K562 (cell line): Measurements from ENCODE around the gene CD22. TPM values are rescaled to one million over a fixed set of nuclear protein-coding genes. Genes with fewer than 3 reads are reported as not detected.
A peak's percentile ranks its signal among the peaks of the same experiment; 100 is the strongest.

Experiments used
- ATAC-seq: fragments of 200-7000 bp; cut with Tn5 transposase; 3 replicates; pipeline ENCODE4 v1.9.1; 2020; ENCODE audit warnings: moderate library complexity
- BruUV-seq: library from RNA; stranded (reverse); fragments of 400-500 nt; replicated peaks from 2 replicates; lab custom pipeline; 2021; lab: Mats Ljungman, UMichigan
- CTCF ChIA-PET: fragments of 300-600 bp; formaldehyde crosslinking; extraction: SDS; loops from one replicate; lab custom pipeline; 2021; ENCODE audit warnings: low intra/inter-chr PET ratio; lab: Yijun Ruan, JAX
- POLR2A ChIA-PET: fragments of 300-600, 350-650 bp; sonication (Branson Sonifier 250); formaldehyde crosslinking; extraction: SDS; loops from one replicate; lab custom pipeline; 2021; ENCODE audit warnings: antibody characterized with exemption, inconsistent platforms; lab: Yijun Ruan, JAX
- DNase-seq, 4 experiments: peaks; one replicate each; pipeline versions ENCODE4 v3.0.0 to v3.0.0-alpha.2; 2011 to 2018; ENCODE audit warnings: low spot score in 3 of 4, mixed read lengths in 3 of 4; ENCODE audit errors: extremely low read depth in 1 of 4
- FAIRE-seq: peaks from 2 replicates; lab custom pipeline; 2011; peaks lifted over from hg19 to GRCh38; lab: Jason Lieb, UNC
- H2AFZ ChIP-seq: 2 replicates; pipeline ENCODE4 v1.6.0; 2011; ENCODE audit warnings: low read depth, low read length, control low read depth, inconsistent platforms
- H3K27ac ChIP-seq: fragments of 200-600 bp; 3 replicates; pipeline ENCODE4 v1.8.0; 2011; ENCODE audit warnings: low read depth, mild to moderate bottlenecking, control low read depth, inconsistent platforms, low read length, moderate library complexity, mixed read lengths; ENCODE audit errors: extremely low read depth
- H3K27me3 ChIP-seq, 2 experiments: fragments of 300-600 bp in 1 of 2; 2 replicates in 1 of 2; 3 replicates in 1 of 2; pipeline versions ENCODE4 v1.6.0 to v1.8.0; 2011; ENCODE audit warnings: inconsistent platforms in 2 of 2, low read length in 2 of 2, mild to moderate bottlenecking in 1 of 2, mixed read lengths in 1 of 2, moderate library complexity in 1 of 2; ENCODE audit not compliant: control insufficient read depth in 2 of 2, insufficient read depth in 2 of 2
- H3K36me3 ChIP-seq: fragments of 300-600 bp; 3 replicates; pipeline ENCODE4 v1.8.0; 2011; ENCODE audit warnings: mild to moderate bottlenecking, low read length, inconsistent platforms; ENCODE audit not compliant: control insufficient read depth, insufficient read depth
- H3K4me1 ChIP-seq, 2 experiments: fragments of 200-600 bp in 1 of 2; replicated peaks in 1 of 2; 2 replicates in 1 of 2; 3 replicates in 1 of 2; pipeline versions ENCODE4 v1.5.1 to v1.8.0; 2011; ENCODE audit warnings: inconsistent platforms in 2 of 2, low read length in 2 of 2, mild to moderate bottlenecking in 1 of 2, mixed read lengths in 1 of 2, moderate library complexity in 1 of 2; ENCODE audit not compliant: control insufficient read depth in 2 of 2, insufficient read depth in 2 of 2
- H3K4me2 ChIP-seq: 2 replicates; pipeline ENCODE4 v1.6.1; 2011; ENCODE audit warnings: low read length, control low read depth, inconsistent platforms, mixed read lengths; ENCODE audit not compliant: insufficient read depth
- H3K4me3 ChIP-seq: fragments of 200-600 bp; sonication (generic), shearing (Covaris generic); 2 replicates; pipeline ENCODE4 v1.5.1; 2016; ENCODE audit warnings: control low read depth, inconsistent platforms
- H3K79me2 ChIP-seq: fragments of 200-600 bp; 3 replicates; pipeline ENCODE4 v1.8.0; 2011; ENCODE audit warnings: low read length, inconsistent platforms; ENCODE audit not compliant: control insufficient read depth, insufficient read depth
- H3K9ac ChIP-seq, 2 experiments: 2 replicates each; pipeline versions ENCODE4 v1.6.0 to v1.6.1; 2011; ENCODE audit warnings: low read depth in 2 of 2, low read length in 2 of 2, control low read depth in 1 of 2, inconsistent platforms in 1 of 2, mild to moderate bottlenecking in 1 of 2, mixed read lengths in 1 of 2; ENCODE audit not compliant: insufficient read depth in 1 of 2
- H3K9me1 ChIP-seq: one replicate; pipeline ENCODE4 v1.6.0; 2011; ENCODE audit warnings: inconsistent platforms, mild to moderate bottlenecking, low read length, moderate library complexity; ENCODE audit not compliant: control insufficient read depth, insufficient read depth
- H3K9me3 ChIP-seq: replicated peaks from 2 replicates; pipeline ENCODE4 v1.5.1; 2011; ENCODE audit warnings: low read depth, low read length, inconsistent platforms; ENCODE audit not compliant: control insufficient read depth, insufficient read depth
- H4K20me1 ChIP-seq: replicated peaks from 2 replicates; pipeline ENCODE4 v1.6.1; 2011; ENCODE audit warnings: low read length, inconsistent platforms, mixed read lengths; ENCODE audit not compliant: control insufficient read depth, insufficient read depth
- ARID3A ChIP-seq: IDR thresholded peaks from 2 replicates; pipeline ENCODE4 v1.6.1; 2012; ENCODE audit warnings: low read depth, low read length, improper control_type of control experiment, borderline replicate concordance
- BRD9 ChIP-seq: fragments of 450-650 bp; IDR thresholded peaks from 2 replicates; pipeline ENCODE4 v1.6.1; 2018; ENCODE audit warnings: low read depth; ENCODE audit not compliant: partially characterized antibody
- GABPB2 ChIP-seq: fragments of 250-450 bp; sonication (Bioruptor Pico); conservative IDR thresholded peaks from 2 replicates; pipeline ENCODE4 v1.5.1; 2021; ENCODE audit warnings: mild to moderate bottlenecking
- IRF1 ChIP-seq: sonication (generic); formaldehyde crosslinking; IDR thresholded peaks from 2 replicates; pipeline ENCODE4 v1.8.0; 2022; ENCODE audit warnings: missing genetic modification reagents, mild to moderate bottlenecking, borderline replicate concordance
- IRF2 ChIP-seq: sonication (generic); formaldehyde crosslinking; IDR thresholded peaks from 2 replicates; pipeline ENCODE4 v1.8.1; 2022; ENCODE audit warnings: mild to moderate bottlenecking, missing genetic modification reagents
- RBM17 ChIP-seq: fragments of 200-400 bp; formaldehyde crosslinking; IDR thresholded peaks from 2 replicates; pipeline ENCODE4 v1.6.1; 2017; ENCODE audit warnings: low read depth, mild to moderate bottlenecking, low read length, borderline replicate concordance
- SMAD1 ChIP-seq: fragments of 150-350 bp; IDR thresholded peaks from 2 replicates; pipeline ENCODE4 v1.6.1; 2014; ENCODE audit warnings: low read length, low read depth; ENCODE audit not compliant: partially characterized antibody
- SMARCA5 ChIP-seq: fragments of 450-650 bp; IDR thresholded peaks from 2 replicates; pipeline ENCODE4 v1.6.1; 2016
- ZHX1 ChIP-seq: fragments of 150-350 bp; conservative IDR thresholded peaks from 2 replicates; pipeline ENCODE4 v1.6.1; 2014; ENCODE audit warnings: low read length
- ZNF280A ChIP-seq: fragments of 450-650 bp; IDR thresholded peaks from 2 replicates; pipeline ENCODE4 v1.6.1; 2018; ENCODE audit warnings: mild to moderate bottlenecking, low read depth; ENCODE audit not compliant: partially characterized antibody
- ZNF561 ChIP-seq: fragments of 450-650 bp; formaldehyde crosslinking; conservative IDR thresholded peaks from 2 replicates; pipeline ENCODE4 v1.4.0; 2020; ENCODE audit warnings: mild to moderate bottlenecking, moderate library complexity
- ZNF76 ChIP-seq: fragments of 250-450 bp; sonication (Bioruptor Pico); IDR thresholded peaks from 2 replicates; pipeline ENCODE4 v1.4.0; 2020; ENCODE audit warnings: mild to moderate bottlenecking, moderate library complexity, borderline replicate concordance
- WGBS: fragments of 100-300 bp; shearing (Covaris generic); methylation state at CpG from one replicate; pipeline ENCODE4 v1.1.6; 2016; ENCODE audit warnings: low coverage, mixed read lengths; ENCODE audit not compliant: insufficient coverage; ENCODE audit errors: missing lambda C conversion rate; 5-methylcytosine and 5-hydroxymethylcytosine counted together
- in situ Hi-C: fragments of 300-500 bp; cut with MboI; formaldehyde crosslinking; loops from 4 replicates; pipeline ENCODE4 v1.15.0; 2018; ENCODE audit warnings: inconsistent platforms, mixed read lengths
- intact Hi-C: fragments of 100-400 bp; cut with micrococcal nuclease; formaldehyde crosslinking; loops from 2 replicates; pipeline ENCODE4 v1.14.2; 2022
- polyA plus RNA-seq, 8 experiments: library from polyadenylated mRNA; depleted of rRNA in 4 of 8; stranded (reverse) in 5 of 8; unstranded in 3 of 8; fragments of >200 nt; fragmentation: Nextera tagmentation in 2 of 8; fragmentation: Illumina TruSeq in 1 of 8; extraction: Ambion mirVana in 2 of 8; extraction: Trizol in 1 of 8; gene quantifications; 2 replicates each; pipeline versions ENCODE4 v1.2.1 to v1.2.3, GENCODE V29; 2011 to 2014; ENCODE audit warnings: inconsistent platforms in 1 of 8, missing spikeins in 1 of 8
- total RNA-seq, 7 experiments: library from RNA; depleted of rRNA in 6 of 7; stranded (reverse); fragments of >200 nt in 6 of 7; fragmentation: Illumina TruSeq in 2 of 7; extraction: Trizol in 2 of 7; gene quantifications; 2 replicates each; pipeline versions ENCODE4 v1.2.1 to v1.2.3, GENCODE V29; 2011 to 2021; ENCODE audit warnings: low replicate concordance in 1 of 7

Gene CD22
- total and polyA plus RNA-seq, 9 of the 15 experiments (the other 6 are each of a cell fraction or from before 2014, with no cell fraction given) = 0.29 to 5.0 (median 3.5) TPM

- Histone ChIP-seq H3K9me1 (no peaks in the 10 kb centered on the region), H4K20me1 (no peaks in the 10 kb centered on the region), H3K27me3 (no peaks in the 10 kb centered on the region), H3K4me3 (no peak overlapping the region), H3K4me2 (no peak overlapping the region), H3K79me2 (peaks cover 10% of the 10 kb centered on the region; the same call in 2 of the 3 replicates), H3K9me3 (no peaks in the 10 kb centered on the region), H3K9ac (peak overlapping the region in 1 of 2 experiments; percentile 81; a peak in 2 of 4 replicates), H2AFZ (no peak overlapping the region), H3K36me3 (no peaks in the 10 kb centered on the region), H3K4me1 (peaks cover 52 to 74% of the 10 kb centered on the region in 2 experiments), H3K27ac (no peak overlapping the region)
- TF ChIP-seq ZNF76 (CRISPR knock-in tag) (no peak), ZNF280A (no peak), BRD9 (no peak), IRF1 (CRISPR knock-in tag) (no peak), ZNF561 (CRISPR knock-in tag) (no peak), GABPB2 (no peak), SMARCA5 (no peak), RBM17 (no peak), ARID3A (no peak), SMAD1 (no peak), IRF2 (no peak), ZHX1 (no peak)
- CTCF ChIA-PET = no interaction called here
- intact Hi-C loops = no loop called here
- ATAC-seq (no peak), FAIRE-seq (no peak), DNase-seq (peak in 2 of 4 experiments; percentile 8 to 22)
- BruUV-seq = no TSS peak
- POLR2A ChIA-PET = interaction anchor here (0.6 to 0.7 kb wide), 2 partner anchors 17 to 169 kb away, joined by 3 to 4 read pairs; no protein-coding TSS in a partner anchor
- in situ Hi-C loops = no loop called here
- 69% methylated on average over 13 of the region's 21 CpGs for WGBS
Observed at GRCh38 chr19:35311901-35312665, 16.9 kb upstream of the CD22 start.
